SK-N-SH treated with all-trans-retinoic acid at 6 μM for 48 hours (cell line): ENCODE results near the gene GABPA.

ENCODE experiments used
- ARNTL ChIP-seq: fragments of 450-650 bp; formaldehyde crosslinking; IDR thresholded peaks from 2 replicates; pipeline ENCODE4 v1.5.0; 2020; ENCODE audit warnings: low read depth, mild to moderate bottlenecking, moderate library complexity, borderline replicate concordance
- CSDC2 ChIP-seq: fragments of 250-450 bp; sonication (Bioruptor Pico); IDR thresholded peaks from 2 replicates; pipeline ENCODE4 v1.5.0; 2020; ENCODE audit warnings: mild to moderate bottlenecking, moderate library complexity
- CSRNP3 ChIP-seq: fragments of 250-450 bp; sonication (Bioruptor Pico); IDR thresholded peaks from 2 replicates; pipeline ENCODE4 v1.5.1; 2021; ENCODE audit warnings: mild to moderate bottlenecking, moderate library complexity
- ISL1 ChIP-seq: fragments of 250-450 bp; sonication (Bioruptor Pico); IDR thresholded peaks from 2 replicates; pipeline ENCODE4 v2.1.2; 2022; ENCODE audit warnings: mild to moderate bottlenecking, moderate library complexity
- POU6F1 ChIP-seq: fragments of 250-450 bp; sonication (Bioruptor Pico); IDR thresholded peaks from 2 replicates; pipeline ENCODE4 v1.8.0; 2021; ENCODE audit warnings: low read depth, mild to moderate bottlenecking, moderate library complexity, borderline replicate concordance
- TCF4 ChIP-seq: fragments of 250-450 bp; sonication (Bioruptor Pico); IDR thresholded peaks from 2 replicates; pipeline ENCODE4 v1.8.0; 2021; ENCODE audit warnings: mild to moderate bottlenecking, moderate library complexity, borderline replicate concordance
- TOX ChIP-seq: fragments of 250-450 bp; sonication (Bioruptor Pico); IDR thresholded peaks from 2 replicates; pipeline ENCODE4 v1.8.0; 2021; ENCODE audit warnings: mild to moderate bottlenecking, moderate library complexity, borderline replicate concordance
- ZC3H10 ChIP-seq: fragments of 250-450 bp; sonication (Bioruptor Pico); IDR thresholded peaks from 2 replicates; pipeline ENCODE4 v1.5.1; 2021; ENCODE audit warnings: mild to moderate bottlenecking, moderate library complexity
- ZFP30 ChIP-seq: fragments of 450-650 bp; formaldehyde crosslinking; IDR thresholded peaks from 2 replicates; pipeline ENCODE4 v1.5.0; 2022; ENCODE audit warnings: mild to moderate bottlenecking, moderate library complexity
- ZNF565 ChIP-seq: fragments of 450-650 bp; formaldehyde crosslinking; conservative IDR thresholded peaks from 2 replicates; pipeline ENCODE4 v1.5.0; 2020; ENCODE audit warnings: low read depth, mild to moderate bottlenecking, moderate library complexity
- ZNF70 ChIP-seq: fragments of 450-650 bp; formaldehyde crosslinking; IDR thresholded peaks from 2 replicates; pipeline ENCODE4 v1.5.0; 2020; ENCODE audit warnings: mild to moderate bottlenecking, moderate library complexity
- TF ChIP-seq, protein P1 (sequence below): fragments of 250-450 bp; sonication (Bioruptor Pico); IDR thresholded peaks from 2 replicates; pipeline ENCODE4 v1.8.0; 2020; ENCODE audit warnings: mild to moderate bottlenecking, moderate library complexity, borderline replicate concordance

GRCh38 chr21:25735646-25736597 is 1.1 kb downstream of the GABPA start:
- no peak for TF ChIP-seq ZNF565
- no peak for TF ChIP-seq ARNTL (CRISPR knock-in tag)
- no peak for TF ChIP-seq ZNF70
- TF ChIP-seq, protein P1, sequence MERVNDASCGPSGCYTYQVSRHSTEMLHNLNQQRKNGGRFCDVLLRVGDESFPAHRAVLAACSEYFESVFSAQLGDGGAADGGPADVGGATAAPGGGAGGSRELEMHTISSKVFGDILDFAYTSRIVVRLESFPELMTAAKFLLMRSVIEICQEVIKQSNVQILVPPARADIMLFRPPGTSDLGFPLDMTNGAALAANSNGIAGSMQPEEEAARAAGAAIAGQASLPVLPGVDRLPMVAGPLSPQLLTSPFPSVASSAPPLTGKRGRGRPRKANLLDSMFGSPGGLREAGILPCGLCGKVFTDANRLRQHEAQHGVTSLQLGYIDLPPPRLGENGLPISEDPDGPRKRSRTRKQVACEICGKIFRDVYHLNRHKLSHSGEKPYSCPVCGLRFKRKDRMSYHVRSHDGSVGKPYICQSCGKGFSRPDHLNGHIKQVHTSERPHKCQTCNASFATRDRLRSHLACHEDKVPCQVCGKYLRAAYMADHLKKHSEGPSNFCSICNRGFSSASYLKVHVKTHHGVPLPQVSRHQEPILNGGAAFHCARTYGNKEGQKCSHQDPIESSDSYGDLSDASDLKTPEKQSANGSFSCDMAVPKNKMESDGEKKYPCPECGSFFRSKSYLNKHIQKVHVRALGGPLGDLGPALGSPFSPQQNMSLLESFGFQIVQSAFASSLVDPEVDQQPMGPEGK (CRISPR knock-in tag): no peak
- no peak for TF ChIP-seq POU6F1 (CRISPR knock-in tag)
- TF ChIP-seq ISL1 (CRISPR knock-in tag): no peak
- no peak for TF ChIP-seq CSDC2 (CRISPR knock-in tag)
- no peak for TF ChIP-seq ZC3H10
- no peak for TF ChIP-seq CSRNP3 (CRISPR knock-in tag)
- no peak for TF ChIP-seq ZFP30
- no peak for TF ChIP-seq TOX (CRISPR knock-in tag)
- no peak for TF ChIP-seq TCF4 (CRISPR knock-in tag)
